ENCODE data around the gene SCAMP4. TPM values are rescaled to one million over a fixed set of nuclear protein-coding genes. Genes with fewer than 3 reads are reported as not detected.

Gene SCAMP4
- total RNA-seq, 6 donors from 2014 or later, result 52.0 to 117 (median 75.3) TPM

- H3K9me3 ChIP-seq, result no peaks in the 10 kb centered on the region
- 86 to 89% methylated on average over 18 to 21 of the region's 21 CpGs for WGBS, 2 donors
- DNase-seq, result peak in 1 of 2 donors; percentile 65
Observed at GRCh38 chr19:1952635-1953034, 47.4 kb downstream of the SCAMP4 start.

DNA sequence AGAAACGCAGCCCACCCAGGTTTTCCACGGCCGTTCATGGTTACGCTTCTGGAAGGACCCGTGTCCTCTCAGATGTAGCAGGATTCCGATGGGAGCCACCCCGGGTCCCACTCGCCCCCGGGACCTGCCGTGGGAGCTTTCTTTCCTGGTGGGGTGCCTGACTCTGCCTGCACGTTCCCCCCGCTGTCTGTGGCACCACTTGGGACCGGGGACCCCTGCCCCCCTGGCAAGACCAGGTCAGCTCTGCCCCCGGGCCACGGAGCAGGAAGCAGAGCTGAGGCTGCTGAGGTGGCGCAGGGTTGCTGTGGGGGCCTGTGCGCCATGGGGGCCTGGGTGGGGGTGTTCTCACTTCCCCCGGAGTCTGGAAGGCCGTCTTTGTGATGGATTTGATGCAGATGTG is 47.8 kb downstream of the SCAMP4 start:
- TF ChIP-seq POLR2A (IDR thresholded peaks at IDR 0.05), result no peak
- TF ChIP-seq EP300 (IDR thresholded peaks at IDR 0.05), result no peak
- no peak for TF ChIP-seq POLR2AphosphoS5 (IDR thresholded peaks at IDR 0.05)
- TF ChIP-seq CTCF (IDR thresholded peaks at IDR 0.05), result no peak
- Histone ChIP-seq H3K36me3 (peaks cover 0 to 42% (median 16%) of the 10 kb centered on the region in 4 donors), H3K9me3 (no peaks in the 10 kb centered on the region), H3K4me1 (peaks cover 0 to 6% (median 2%) of the 10 kb centered on the region in 4 donors), H3K27ac (no peak overlapping the region), H3K4me3 (no peak overlapping the region), H3K27me3 (no peaks in the 10 kb centered on the region)
- WGBS, 2 donors, result 86 to 94% methylated on average over 8 to 17 of the region's 19 CpGs
- ATAC-seq (ENCODE audit: low FRiP score in 2 of 2), result no peak
- DNase-seq, result no peak

More at GRCh38 chr19:1952635-1953034, 47.4 kb downstream of the SCAMP4 start:
- Histone ChIP-seq H3K4me3 (no peak overlapping the region), H3K27me3 (no peaks in the 10 kb centered on the region), H3K36me3 (peaks cover 0 to 42% (median 16%) of the 10 kb centered on the region in 4 donors), H3K4me1 (peaks cover 0 to 9% (median 3%) of the 10 kb centered on the region in 4 donors), H3K27ac (no peak overlapping the region)
- TF ChIP-seq CTCF (IDR thresholded peaks at IDR 0.05), result no peak
- TF ChIP-seq POLR2AphosphoS5 (IDR thresholded peaks at IDR 0.05), result no peak
- TF ChIP-seq EP300 (IDR thresholded peaks at IDR 0.05), result no peak
- no peak for TF ChIP-seq POLR2A (IDR thresholded peaks at IDR 0.05)
- ATAC-seq (ENCODE audit: low FRiP score in 2 of 2), result no peak

- Histone ChIP-seq H3K27ac (no peak overlapping the region), H3K9me3 (no peaks in the 10 kb centered on the region), H3K27me3 (no peaks in the 10 kb centered on the region), H3K4me3 (no peak overlapping the region), H3K4me1 (peaks cover 0 to 5% (median 2%) of the 10 kb centered on the region in 4 donors), H3K36me3 (peaks cover 0 to 42% (median 16%) of the 10 kb centered on the region in 4 donors)
- peak in 1 of 2 donors; percentile 70 for DNase-seq
- TF ChIP-seq CTCF (IDR thresholded peaks at IDR 0.05) (no peak), POLR2A (IDR thresholded peaks at IDR 0.05) (no peak), POLR2AphosphoS5 (IDR thresholded peaks at IDR 0.05) (no peak), EP300 (IDR thresholded peaks at IDR 0.05) (no peak)
- WGBS, 2 donors, result 90 to 95% methylated on average over 19 to 21 of the region's 32 CpGs
- no peak for ATAC-seq (ENCODE audit: low FRiP score in 2 of 2)
Observed at GRCh38 chr19:1953441-1954094, 48.4 kb downstream of the SCAMP4 start.

DNA sequence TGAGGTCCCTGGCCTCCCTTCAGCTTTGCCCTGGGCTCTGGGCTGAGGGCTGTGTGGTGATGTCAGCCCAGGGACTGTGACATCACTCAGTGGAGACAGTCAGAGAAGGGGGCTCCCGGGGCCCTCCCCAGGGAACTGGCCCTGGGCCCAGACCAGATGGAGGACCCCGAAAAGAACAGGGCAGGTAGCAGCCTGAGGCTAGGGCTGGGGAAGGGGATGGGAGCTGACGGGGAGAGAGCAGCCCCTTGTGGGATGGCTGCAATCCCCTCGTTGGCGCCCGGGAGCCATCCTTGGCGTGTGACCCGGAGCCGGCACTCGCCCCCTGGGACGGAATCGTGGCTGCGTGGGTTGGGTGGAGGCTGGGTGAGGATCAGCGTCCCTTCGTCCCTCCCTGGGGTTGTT is 49.3 kb downstream of the SCAMP4 start:
- ATAC-seq (ENCODE audit: low FRiP score in 2 of 2) (no peak), DNase-seq (peak in 1 of 2 donors; percentile 62)
- H3K27ac ChIP-seq, result no peak overlapping the region
- H3K4me1 ChIP-seq, result peaks cover 0 to 5% (median 0%) of the 10 kb centered on the region in 4 donors
- no peaks in the 10 kb centered on the region for H3K9me3 ChIP-seq
- H3K36me3 ChIP-seq, result peaks cover 0 to 42% (median 16%) of the 10 kb centered on the region in 4 donors
- TF ChIP-seq POLR2AphosphoS5 (IDR thresholded peaks at IDR 0.05), result no peak
- H3K4me3 ChIP-seq, result no peak overlapping the region
- H3K27me3 ChIP-seq, result no peaks in the 10 kb centered on the region
- 96% methylated on average over 10 to 15 of the region's 15 CpGs for WGBS, 2 donors

GRCh38 chr19:1955171-1956121 is 50.2 kb downstream of the SCAMP4 start:
- no peak overlapping the region for H3K4me3 ChIP-seq
- TF ChIP-seq POLR2A (IDR thresholded peaks at IDR 0.05) (no peak), EP300 (IDR thresholded peaks at IDR 0.05) (no peak)
- no peaks in the 10 kb centered on the region for H3K27me3 ChIP-seq
- H3K36me3 ChIP-seq, result peaks cover 0 to 34% (median 15%) of the 10 kb centered on the region in 4 donors
- peaks cover 0 to 5% (median 0%) of the 10 kb centered on the region in 4 donors for H3K4me1 ChIP-seq
- no peaks in the 10 kb centered on the region for H3K9me3 ChIP-seq
- 77 to 97% methylated on average over 14 to 35 of the region's 51 CpGs for WGBS, 2 donors
- ATAC-seq (ENCODE audit: low FRiP score in 2 of 2), result no peak
- H3K27ac ChIP-seq, result no peak overlapping the region
- DNase-seq, result peak in 1 of 2 donors; percentile 76
